ENCODE measurements around the gene MYO1F.
"Not testable (repeated sequence)": the region's sequence is repeated elsewhere in the genome, so short reads cannot be mapped to it uniquely, and the experiment has no call there.

MYO1F gene

GRCh38 chr19:8564866-8565265 is 12.4 kb downstream of the MYO1F start:
- not testable (repeated sequence) for DNase-seq (ENCODE audit: low read depth, low spot score)

GRCh38 chr19:8561075-8561764 is 16.0 kb downstream of the MYO1F start:
- DNase-seq (ENCODE audit: low read depth, low spot score) = no peak

GRCh38 chr19:8558325-8558724 is 18.9 kb downstream of the MYO1F start:
- no peak for DNase-seq (ENCODE audit: low read depth, low spot score)

GRCh38 chr19:8557642-8558238 is 19.5 kb downstream of the MYO1F start:
- DNase-seq (ENCODE audit: low read depth, low spot score) = no peak

GRCh38 chr19:8553729-8554128 is 23.5 kb downstream of the MYO1F start:
- DNase-seq (ENCODE audit: low read depth, low spot score) = not testable (repeated sequence)

GRCh38 chr19:8552810-8553209 is 24.4 kb downstream of the MYO1F start:
- no peak for DNase-seq (ENCODE audit: low read depth, low spot score)

GRCh38 chr19:8550070-8550469 is 27.2 kb downstream of the MYO1F start:
- no peak for DNase-seq (ENCODE audit: low read depth, low spot score)

- DNase-seq (ENCODE audit: low read depth, low spot score) = no peak
Observed at GRCh38 chr19:8545743-8546142, 31.5 kb downstream of the MYO1F start.

- DNase-seq (ENCODE audit: low read depth, low spot score) = no peak
Observed at GRCh38 chr19:8544168-8544567, 33.1 kb downstream of the MYO1F start.

- no peak for DNase-seq (ENCODE audit: low read depth, low spot score)
Observed at GRCh38 chr19:8539621-8540149, 37.6 kb downstream of the MYO1F start.

GRCh38 chr19:8537099-8537498 is 40.1 kb downstream of the MYO1F start:
- no peak for DNase-seq (ENCODE audit: low read depth, low spot score)

- DNase-seq (ENCODE audit: low read depth, low spot score) = no peak
Observed at GRCh38 chr19:8536282-8536681, 41.0 kb downstream of the MYO1F start.

- DNase-seq (ENCODE audit: low read depth, low spot score) = no peak
Observed at GRCh38 chr19:8532225-8532624, 45.0 kb downstream of the MYO1F start.

- no peak for DNase-seq (ENCODE audit: low read depth, low spot score)
Observed at GRCh38 chr19:8531470-8531869, 45.8 kb downstream of the MYO1F start.

GRCh38 chr19:8530061-8530679 is 47.1 kb downstream of the MYO1F start:
- no peak for DNase-seq (ENCODE audit: low read depth, low spot score)

GRCh38 chr19:8529369-8530006 is 47.8 kb downstream of the MYO1F start:
- DNase-seq (ENCODE audit: low read depth, low spot score) = no peak

- no peak for DNase-seq (ENCODE audit: low read depth, low spot score)
Observed at GRCh38 chr19:8528500-8528899, 48.7 kb downstream of the MYO1F start.

GRCh38 chr19:8526345-8527091 is 50.7 kb downstream of the MYO1F start:
- peak; percentile 62 for DNase-seq (ENCODE audit: low read depth, low spot score)

GRCh38 chr19:8525401-8525684 is 51.9 kb downstream of the MYO1F start:
- no peak for DNase-seq (ENCODE audit: low read depth, low spot score)

- DNase-seq (ENCODE audit: low read depth, low spot score) = no peak
Observed at GRCh38 chr19:8519388-8519787, 57.9 kb downstream of the MYO1F start.

- DNase-seq (ENCODE audit: low read depth, low spot score) = no peak
Observed at GRCh38 chr19:8518536-8518935, 58.7 kb downstream of the MYO1F start.
